Activated naive CD8-positive, alpha-beta T cell treated with anti-CD3 and anti-CD28 coated beads, Interleukin-2, amount 50 U/mL, for 16 hours (primary cell): ENCODE measurements around the gene ZDHHC11.
"Not testable (repeated sequence)": the region's sequence is repeated elsewhere in the genome, so short reads cannot be mapped to it uniquely, and the experiment has no call there.

ENCODE experiments used
- DNase-seq: peaks from one replicate; pipeline ENCODE4 v3.0.0-alpha.2; 2020; ENCODE audit warnings: low read depth, low spot score

ZDHHC11 gene

GRCh38 chr5:844426-844825 is 6.4 kb downstream of the ZDHHC11 start:
- not testable (repeated sequence) for DNase-seq

- DNase-seq = not testable (repeated sequence)
These were observed 6.9 kb downstream of the ZDHHC11 start for GRCh38 chr5:843926-844325.

GRCh38 chr5:843371-843770 is 7.4 kb downstream of the ZDHHC11 start:
- DNase-seq = not testable (repeated sequence)

- DNase-seq = not testable (repeated sequence)
These were observed 8.2 kb downstream of the ZDHHC11 start for GRCh38 chr5:842402-843221.

GRCh38 chr5:841531-842401 is 9.0 kb downstream of the ZDHHC11 start:
- not testable (repeated sequence) for DNase-seq

- not testable (repeated sequence) for DNase-seq
These were observed 9.8 kb downstream of the ZDHHC11 start for GRCh38 chr5:840974-841435.

- not testable (repeated sequence) for DNase-seq
These were observed 10.4 kb downstream of the ZDHHC11 start for GRCh38 chr5:840118-840973.

- not testable (repeated sequence) for DNase-seq
These were observed 12.3 kb downstream of the ZDHHC11 start for GRCh38 chr5:838431-838851.

GRCh38 chr5:837621-838121 is 13.1 kb downstream of the ZDHHC11 start:
- DNase-seq = not testable (repeated sequence)

- not testable (repeated sequence) for DNase-seq
These were observed 14.7 kb downstream of the ZDHHC11 start for GRCh38 chr5:835933-836612.

- DNase-seq = not testable (repeated sequence)
These were observed 16.8 kb downstream of the ZDHHC11 start for GRCh38 chr5:834013-834412.

- not testable (repeated sequence) for DNase-seq
These were observed 22.6 kb downstream of the ZDHHC11 start for GRCh38 chr5:828194-828593.

GRCh38 chr5:825544-825943 is 25.2 kb downstream of the ZDHHC11 start:
- not testable (repeated sequence) for DNase-seq

GRCh38 chr5:821504-821903 is 29.3 kb downstream of the ZDHHC11 start:
- no peak for DNase-seq

GRCh38 chr5:820245-820644 is 30.5 kb downstream of the ZDHHC11 start:
- DNase-seq = no peak

GRCh38 chr5:819078-819477 is 31.7 kb downstream of the ZDHHC11 start:
- no peak for DNase-seq

GRCh38 chr5:816176-816575 is 34.6 kb downstream of the ZDHHC11 start:
- no peak for DNase-seq

GRCh38 chr5:815449-815848 is 35.3 kb downstream of the ZDHHC11 start:
- no peak for DNase-seq

GRCh38 chr5:813575-813974 is 37.2 kb downstream of the ZDHHC11 start:
- not testable (repeated sequence) for DNase-seq

- not testable (repeated sequence) for DNase-seq
These were observed 39.4 kb downstream of the ZDHHC11 start for GRCh38 chr5:811384-811783.
